Measurements from ENCODE around the gene TIGD4. TPM values are rescaled to one million over a fixed set of nuclear protein-coding genes. Genes with fewer than 3 reads are reported as not detected.

TIGD4 gene
- polyA plus RNA-seq, 3 donors, result 0.05 to 0.08 (median 0.07) TPM

DNA sequence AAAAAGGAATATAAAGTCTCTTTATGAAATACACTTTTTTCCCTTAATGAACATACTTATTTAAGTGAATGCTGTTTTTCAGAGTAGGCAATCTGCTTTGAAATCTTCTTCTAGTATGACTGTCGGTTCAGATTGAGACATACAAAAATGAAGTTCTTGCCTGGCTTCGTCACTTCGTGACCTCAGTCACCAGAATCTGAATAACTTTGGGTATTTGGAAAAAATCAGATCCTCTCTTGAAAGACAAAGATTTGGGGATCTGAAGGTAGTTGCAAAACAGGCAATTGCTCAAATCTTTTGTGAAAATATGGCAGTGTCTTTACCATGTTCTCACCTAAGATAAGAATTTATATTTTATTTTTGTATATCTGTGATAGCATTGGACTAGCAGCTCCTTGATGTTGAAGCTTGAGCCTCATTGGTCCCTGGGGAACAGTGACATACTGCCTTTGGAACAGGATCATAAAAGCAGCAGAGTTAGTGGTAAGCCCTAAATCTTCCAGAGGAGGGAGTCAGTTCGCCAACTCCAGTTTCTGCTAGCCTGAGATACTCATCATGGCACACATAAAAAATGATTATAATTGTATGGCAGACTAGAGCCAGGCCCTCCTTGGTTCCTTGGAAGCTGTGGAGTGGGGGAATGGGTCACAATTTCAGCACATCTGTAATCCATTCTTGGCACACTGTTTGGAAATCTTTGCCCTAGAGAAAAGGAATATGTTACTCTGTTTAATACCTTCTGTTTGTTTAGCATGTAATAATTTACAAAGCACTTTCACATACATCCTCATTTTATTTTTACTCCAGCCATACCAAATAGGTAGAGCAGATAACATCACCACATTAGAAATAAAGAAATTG is 5.2 kb upstream of the TIGD4 start:
- Mint-ChIP-seq H3K4me1 (peaks cover 55% of the 10 kb centered on the region), H3K36me3 (peaks cover 18 to 24% of the 10 kb centered on the region in 2 donors), H3K4me3 (no peak overlapping the region), H3K27ac (peak overlapping the region in 1 of 7 donors; percentile 11), H3K9me3 (peaks cover 0 to 1% (median 0%) of the 10 kb centered on the region in 7 donors), H3K27me3 (ENCODE audit: low read depth in 3 of 3) (peaks cover 0 to 4% (median 0%) of the 10 kb centered on the region in 3 donors)
- no peak for DNase-seq
- Histone ChIP-seq H3K36me3 (replicated peaks in 1 of 2; ENCODE audit: control insufficient read depth in 1 of 2, insufficient read depth in 2 of 2, low read length in 2 of 2) (peaks cover 0 to 11% of the 10 kb centered on the region in 2 donors), H3K27ac (ENCODE audit: low read depth in 1 of 2, low read length in 2 of 2) (no peak overlapping the region), H3K9me3 (replicated peaks in 1 of 2; ENCODE audit: control insufficient read depth in 1 of 2, insufficient read depth in 1 of 2, low read length in 2 of 2) (no peaks in the 10 kb centered on the region), H3K27me3 (ENCODE audit: control insufficient read depth in 2 of 2, insufficient read depth in 2 of 2, low read length in 2 of 2) (no peaks in the 10 kb centered on the region), H2AFZ (ENCODE audit: insufficient read depth, low read depth, low read length, poor library complexity, severe bottlenecking) (no peak overlapping the region), H3K9ac (ENCODE audit: insufficient read depth, low read length, poor library complexity, severe bottlenecking) (no peak overlapping the region), H3K4me1 (ENCODE audit: control insufficient read depth in 1 of 2, insufficient read depth in 2 of 2, low read length in 2 of 2) (peaks cover 44 to 59% of the 10 kb centered on the region in 2 donors), H4K20me1 (ENCODE audit: insufficient read depth, low read length) (peaks cover 89% of the 10 kb centered on the region), H3K4me2 (replicated peaks; ENCODE audit: extremely low read depth, low read length, poor library complexity, severe bottlenecking) (no peak overlapping the region), H3K4me3 (replicated peaks in 1 of 3; ENCODE audit: low read depth in 2 of 3, low read length in 3 of 3) (no peak overlapping the region), H3K79me2 (ENCODE audit: insufficient read depth, low read length) (peaks cover 85% of the 10 kb centered on the region)
- TF ChIP-seq, protein P1, sequence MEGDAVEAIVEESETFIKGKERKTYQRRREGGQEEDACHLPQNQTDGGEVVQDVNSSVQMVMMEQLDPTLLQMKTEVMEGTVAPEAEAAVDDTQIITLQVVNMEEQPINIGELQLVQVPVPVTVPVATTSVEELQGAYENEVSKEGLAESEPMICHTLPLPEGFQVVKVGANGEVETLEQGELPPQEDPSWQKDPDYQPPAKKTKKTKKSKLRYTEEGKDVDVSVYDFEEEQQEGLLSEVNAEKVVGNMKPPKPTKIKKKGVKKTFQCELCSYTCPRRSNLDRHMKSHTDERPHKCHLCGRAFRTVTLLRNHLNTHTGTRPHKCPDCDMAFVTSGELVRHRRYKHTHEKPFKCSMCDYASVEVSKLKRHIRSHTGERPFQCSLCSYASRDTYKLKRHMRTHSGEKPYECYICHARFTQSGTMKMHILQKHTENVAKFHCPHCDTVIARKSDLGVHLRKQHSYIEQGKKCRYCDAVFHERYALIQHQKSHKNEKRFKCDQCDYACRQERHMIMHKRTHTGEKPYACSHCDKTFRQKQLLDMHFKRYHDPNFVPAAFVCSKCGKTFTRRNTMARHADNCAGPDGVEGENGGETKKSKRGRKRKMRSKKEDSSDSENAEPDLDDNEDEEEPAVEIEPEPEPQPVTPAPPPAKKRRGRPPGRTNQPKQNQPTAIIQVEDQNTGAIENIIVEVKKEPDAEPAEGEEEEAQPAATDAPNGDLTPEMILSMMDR (IDR thresholded peaks at IDR 0.05), result no peak
- 50% methylated on average over 2 of the region's 4 CpGs for WGBS (ENCODE audit: insufficient coverage)
- intact Hi-C loops (cut with micrococcal nuclease), result loop anchor here (10.0 kb wide), 2 partner anchors 250 to 1690 kb away; partner anchors contain the start of genes FBXW7 (in 1 of the 2) and RPS3A (in 1 of the 2)

GRCh38 chr4:152780267-152780778 is 793 bp upstream of the TIGD4 start:
- Mint-ChIP-seq H3K4me3 (peak overlapping the region; percentile 100), H3K27me3 (ENCODE audit: low read depth in 3 of 3) (peaks cover 4 to 6% (median 4%) of the 10 kb centered on the region in 3 donors), H3K4me1 (peaks cover 56% of the 10 kb centered on the region), H3K36me3 (peaks cover 15 to 17% of the 10 kb centered on the region in 2 donors), H3K9me3 (peaks cover 0 to 8% (median 6%) of the 10 kb centered on the region in 7 donors), H3K27ac (peak overlapping the region; percentile 93 to 99 (median 98))
- peak in 1 of 3 donors; percentile 16 for DNase-seq
- Histone ChIP-seq H3K36me3 (replicated peaks in 1 of 2; ENCODE audit: control insufficient read depth in 1 of 2, insufficient read depth in 2 of 2, low read length in 2 of 2) (peaks cover 0 to 7% of the 10 kb centered on the region in 2 donors), H3K9ac (ENCODE audit: insufficient read depth, low read length, poor library complexity, severe bottlenecking) (peak overlapping the region; percentile 81), H4K20me1 (ENCODE audit: insufficient read depth, low read length) (peaks cover 45% of the 10 kb centered on the region), H3K4me2 (replicated peaks; ENCODE audit: extremely low read depth, low read length, poor library complexity, severe bottlenecking) (peak overlapping the region; percentile 84), H3K79me2 (ENCODE audit: insufficient read depth, low read length) (peaks cover 63% of the 10 kb centered on the region), H3K4me3 (replicated peaks in 1 of 3; ENCODE audit: low read depth in 2 of 3, low read length in 3 of 3) (peak overlapping the region; percentile 72 to 95 (median 77)), H2AFZ (ENCODE audit: insufficient read depth, low read depth, low read length, poor library complexity, severe bottlenecking) (peak overlapping the region; percentile 92), H3K27me3 (ENCODE audit: control insufficient read depth in 2 of 2, insufficient read depth in 2 of 2, low read length in 2 of 2) (peaks cover 0 to 2% of the 10 kb centered on the region in 2 donors), H3K9me3 (replicated peaks in 1 of 2; ENCODE audit: control insufficient read depth in 1 of 2, insufficient read depth in 1 of 2, low read length in 2 of 2) (no peaks in the 10 kb centered on the region), H3K27ac (ENCODE audit: low read depth in 1 of 2, low read length in 2 of 2) (peak overlapping the region; percentile 83 to 85), H3K4me1 (ENCODE audit: control insufficient read depth in 1 of 2, insufficient read depth in 2 of 2, low read length in 2 of 2) (peaks cover 44 to 60% of the 10 kb centered on the region in 2 donors)
- 0% methylated on average over 7 of the region's 14 CpGs for WGBS (ENCODE audit: insufficient coverage)
- intact Hi-C loops (cut with micrococcal nuclease), result loop anchor here (10.0 kb wide), 2 partner anchors 246 to 1686 kb away; partner anchors contain the start of genes FBXW7 (in 1 of the 2) and RPS3A (in 1 of the 2)
- TF ChIP-seq, protein P1 (IDR thresholded peaks at IDR 0.05), result no peak

Data from CD14-positive monocyte (primary cell).